NCI-H524 treated with DMSO at 0.1 percent for 48 hours (cell line): ENCODE data around the gene TLE3.
"Not testable (repeated sequence)": the region's sequence is repeated elsewhere in the genome, so short reads cannot be mapped to it uniquely, and the experiment has no call there.

Experiments used
- DNase-seq: peaks from one replicate; lab custom pipeline; 2025; lab: John Stamatoyannopoulos, UW

Gene TLE3

DNA sequence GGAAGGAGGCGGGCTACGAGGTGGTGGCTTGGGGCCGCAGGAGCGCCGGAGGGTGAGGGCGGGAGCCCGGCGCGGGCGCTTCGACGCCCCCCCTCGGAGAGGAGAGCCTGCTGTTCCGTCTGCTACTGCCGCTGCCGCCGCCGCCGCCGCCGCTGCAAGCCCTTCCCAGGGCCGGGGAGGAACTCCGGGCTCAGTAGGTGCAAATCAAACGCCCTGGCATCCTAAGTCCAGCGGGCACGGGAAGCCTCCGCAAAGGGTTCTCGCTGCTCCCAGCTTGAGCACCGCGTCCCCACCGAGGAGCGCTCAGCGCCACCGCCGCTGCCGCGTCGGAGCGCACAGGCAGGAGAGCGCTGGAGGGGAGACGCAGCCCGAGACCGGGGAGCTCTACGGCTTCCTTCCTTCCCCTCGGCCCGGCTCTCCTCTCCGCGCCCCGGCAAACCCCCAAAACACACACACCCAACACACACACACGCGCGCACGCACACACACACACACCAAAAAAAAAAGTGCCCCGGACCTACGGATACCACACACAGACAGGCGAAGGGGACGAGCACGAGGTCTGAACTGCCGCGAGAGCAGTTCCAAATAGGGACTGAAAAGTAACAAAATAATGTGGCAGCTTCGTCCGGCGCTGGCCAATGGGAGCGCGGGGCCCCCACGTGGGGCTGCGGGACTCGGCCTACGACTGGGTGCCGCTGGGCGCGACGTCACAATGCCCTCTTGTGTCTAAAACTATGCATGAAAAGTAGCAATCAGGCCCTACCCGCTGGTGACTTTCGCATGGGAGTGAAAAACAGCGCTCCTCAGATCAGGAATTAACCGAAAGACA lies at the start of gene TLE3:
Gene TLE3 (minus strand): TSS at position 597 of the 832 bp plus-strand sequence. CDS start 1,119 bp downstream, outside the sequence.
- peak; percentile 96 for DNase-seq

DNA sequence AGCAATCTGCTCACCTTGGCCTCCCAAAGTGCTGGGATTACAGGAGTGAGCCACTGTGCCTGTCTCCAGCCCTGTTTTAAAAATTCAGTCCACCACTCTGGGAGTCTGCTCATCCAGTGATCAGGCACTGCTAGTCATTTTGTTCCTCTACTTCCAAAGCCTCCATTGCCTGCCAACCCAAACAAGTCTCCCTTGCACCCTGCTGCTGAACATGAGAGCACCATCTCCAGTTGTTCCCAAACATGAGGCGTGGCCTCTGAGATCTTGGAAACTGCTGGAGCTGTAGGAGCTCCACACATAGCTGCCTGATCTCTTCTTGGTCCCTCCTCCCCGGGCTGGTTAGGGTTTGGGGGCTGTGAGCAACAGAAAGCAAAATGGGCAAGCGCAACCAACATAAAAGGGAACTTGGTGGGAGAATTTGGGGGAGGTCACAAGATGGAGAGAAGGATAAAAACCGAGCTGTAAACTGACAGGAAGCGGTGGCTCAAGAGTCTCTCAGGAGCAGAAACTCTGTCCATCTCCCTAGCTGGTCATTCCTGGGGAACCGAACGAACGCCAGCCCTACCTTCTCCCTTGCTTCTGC lies 49.6 kb upstream of the TLE3 start:
- no peak for DNase-seq

DNA sequence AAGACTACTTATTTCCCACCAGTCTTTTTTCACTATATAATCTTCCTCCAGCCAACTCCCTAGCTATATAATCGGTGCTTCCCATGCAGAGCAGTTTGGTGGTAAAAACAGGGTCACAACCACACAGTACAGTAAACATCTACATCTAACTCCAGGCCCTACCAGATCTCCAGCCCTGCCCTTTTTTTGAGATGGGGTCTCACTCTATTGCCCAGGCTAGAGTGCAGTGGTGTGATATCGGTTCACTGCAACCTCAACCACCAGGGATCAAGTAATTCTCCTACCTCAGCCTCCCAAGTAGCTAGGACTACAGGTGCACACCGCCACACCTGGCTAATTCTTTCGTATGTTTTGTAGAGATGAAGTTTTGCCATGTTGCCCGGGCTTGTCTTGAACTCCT lies 49.1 kb upstream of the TLE3 start:
- no peak for DNase-seq

DNA sequence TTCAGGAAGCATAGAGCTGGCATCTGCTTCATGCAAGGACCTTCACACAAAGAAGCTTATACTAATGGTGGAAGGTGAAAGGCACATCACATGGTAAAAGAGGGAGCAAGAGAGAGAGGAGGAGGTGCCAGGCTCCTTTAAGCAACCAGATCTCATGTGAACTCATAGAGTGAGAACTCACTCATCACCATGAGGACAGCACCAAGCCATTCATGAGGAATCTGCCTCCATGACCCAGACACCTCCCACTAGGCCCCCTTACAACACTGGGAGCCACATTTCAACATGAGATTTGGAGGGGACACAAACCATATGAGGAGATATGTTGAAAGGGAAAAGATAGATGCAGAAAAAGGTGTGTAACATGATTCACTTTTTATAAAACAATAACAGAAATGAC lies 48.4 kb upstream of the TLE3 start:
- no peak for DNase-seq

DNA sequence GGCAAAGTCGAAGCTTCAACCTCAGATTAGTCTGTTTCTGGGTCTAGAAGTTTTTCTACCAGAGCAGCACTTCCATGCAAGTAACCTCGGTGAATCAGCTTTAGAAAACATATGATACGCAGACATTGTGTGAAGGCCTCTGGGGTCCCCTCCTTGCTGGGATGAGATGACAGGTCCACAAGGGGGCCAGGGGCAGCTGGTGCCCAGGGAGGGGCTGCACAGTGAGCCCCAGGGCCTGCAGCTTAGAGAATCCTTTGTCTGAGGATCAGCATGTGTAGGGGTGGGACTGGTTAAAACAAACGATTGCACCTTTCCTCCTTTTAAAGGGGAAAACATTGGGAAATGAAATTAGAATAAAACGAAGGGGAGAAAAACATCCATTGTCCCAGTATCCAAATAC lies 47.5 kb upstream of the TLE3 start:
- DNase-seq: no peak

DNA sequence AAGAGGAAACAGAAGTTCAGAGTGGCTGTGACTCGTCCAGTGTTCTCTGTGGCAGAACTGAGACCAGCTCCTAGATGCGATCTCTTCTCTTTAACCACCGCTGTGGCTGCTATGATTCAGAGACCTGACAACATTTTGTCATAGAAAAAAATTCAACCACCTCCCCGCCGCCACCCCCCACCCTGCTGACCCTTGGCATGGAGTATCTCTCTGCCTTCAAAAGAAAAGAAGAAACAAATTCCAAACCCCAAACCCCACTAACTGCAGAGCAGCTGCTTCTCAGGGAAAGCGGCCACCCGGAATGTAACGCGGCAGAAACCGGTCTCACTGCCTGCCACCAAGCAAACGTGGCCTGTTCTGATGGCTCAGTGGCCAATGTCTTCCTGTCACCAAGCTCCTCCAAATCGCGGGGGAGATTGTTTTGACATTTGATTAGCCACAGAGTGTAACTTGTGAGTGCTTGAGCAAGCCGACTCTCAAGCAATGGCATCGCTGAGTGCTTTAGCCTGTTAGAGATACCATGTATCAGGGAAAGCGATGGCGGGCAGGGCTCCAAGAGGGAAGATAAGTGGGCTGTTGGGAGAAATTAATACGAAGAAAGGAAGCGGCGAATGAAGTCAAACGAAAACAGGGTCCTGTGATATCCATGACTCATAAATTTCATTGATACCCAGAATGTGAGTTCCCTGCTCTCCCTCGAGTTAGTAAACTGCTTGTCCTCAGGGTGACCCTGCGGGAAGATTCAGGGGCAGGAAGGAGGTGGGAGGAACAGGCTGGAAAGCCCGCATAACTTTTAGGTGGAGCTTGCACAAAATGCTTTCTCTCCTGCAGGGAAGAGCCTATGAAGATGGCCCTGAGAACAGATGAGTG lies 44.8 kb upstream of the TLE3 start:
- no peak for DNase-seq

DNA sequence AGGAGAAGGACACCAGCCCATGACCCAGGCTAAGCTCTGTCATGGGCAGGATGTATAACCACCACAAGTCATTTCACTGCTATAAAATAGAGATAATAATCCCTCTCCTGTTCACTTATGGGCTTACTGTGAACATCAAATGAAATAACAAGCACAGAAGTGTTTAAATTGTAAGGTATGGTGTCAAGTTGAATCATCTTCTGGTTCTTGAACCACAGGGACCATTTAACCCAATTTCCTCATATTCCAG lies 44.3 kb upstream of the TLE3 start:
- no peak for DNase-seq

DNA sequence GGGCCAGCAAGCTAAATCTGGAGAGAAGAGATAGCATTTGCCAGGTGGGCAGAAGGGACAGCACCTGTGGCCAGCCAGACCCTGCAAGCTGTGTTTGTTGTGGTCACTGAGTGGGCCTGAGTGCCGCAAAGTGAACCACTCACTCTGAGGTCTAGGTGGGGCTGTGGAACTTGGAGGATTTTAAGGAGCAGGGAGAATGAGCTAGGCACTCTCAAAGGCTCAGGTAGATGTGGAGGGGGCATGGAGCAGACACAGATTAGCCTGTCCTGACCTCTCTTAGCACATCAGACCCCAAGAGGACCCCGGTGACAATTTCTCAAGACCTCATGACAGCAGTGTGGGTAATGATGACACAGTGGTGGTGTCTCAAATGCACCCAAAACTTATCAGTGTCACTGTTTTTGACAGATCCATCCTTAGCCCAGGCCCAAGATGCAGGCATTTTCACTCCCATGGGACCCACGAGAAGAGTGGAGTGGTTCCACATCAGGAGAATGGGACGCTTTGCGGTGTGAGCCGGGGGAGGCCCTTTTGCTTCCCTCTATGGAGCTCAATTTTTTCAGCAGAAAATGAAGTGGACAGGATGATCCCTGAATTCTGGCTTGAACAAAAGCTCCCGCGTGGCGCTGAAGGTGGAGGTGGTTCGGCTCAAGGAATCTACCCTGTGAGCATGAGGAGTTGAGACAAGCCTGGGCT lies 43.8 kb upstream of the TLE3 start:
- DNase-seq: no peak

DNA sequence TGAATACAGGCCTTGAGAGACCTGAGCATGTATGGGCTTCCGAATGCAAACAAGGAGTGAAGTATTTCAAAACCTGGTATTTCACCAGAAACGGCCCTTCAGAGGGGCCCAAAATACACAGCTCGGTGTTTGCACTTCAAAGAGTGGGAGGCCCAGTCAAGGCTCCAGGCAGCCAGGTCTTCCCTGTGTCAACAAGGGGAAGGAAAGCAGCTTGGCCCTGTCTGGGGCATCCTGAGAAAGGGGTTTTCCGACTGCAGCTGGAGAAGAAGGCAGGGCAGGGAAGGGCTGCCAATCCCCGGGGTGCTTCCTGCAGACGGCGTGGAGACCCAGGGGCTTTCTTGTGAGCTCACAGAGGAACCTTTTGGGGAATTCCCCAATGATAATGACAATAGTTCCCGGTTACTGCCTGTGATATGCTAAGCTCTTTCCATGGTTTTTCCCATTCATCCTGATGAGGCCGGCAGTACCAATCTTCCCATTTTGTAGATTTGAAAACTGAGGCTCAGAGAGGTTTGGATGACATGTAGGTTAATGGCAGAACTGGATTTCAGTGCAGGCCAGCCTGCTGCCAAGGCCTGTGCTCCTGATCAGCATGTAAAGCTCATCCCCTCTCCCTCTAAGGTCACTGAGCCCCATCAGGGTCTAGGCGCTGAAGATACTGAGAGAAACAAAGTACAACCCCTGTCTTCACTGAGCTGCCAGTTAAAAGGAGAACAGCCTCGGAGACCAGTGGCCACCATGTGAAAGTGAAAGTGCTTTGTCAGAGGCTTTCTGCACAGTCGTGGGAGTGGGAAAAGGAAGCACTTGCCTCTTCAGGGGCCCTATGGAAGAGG lies 43.0 kb upstream of the TLE3 start:
- no peak for DNase-seq

DNA sequence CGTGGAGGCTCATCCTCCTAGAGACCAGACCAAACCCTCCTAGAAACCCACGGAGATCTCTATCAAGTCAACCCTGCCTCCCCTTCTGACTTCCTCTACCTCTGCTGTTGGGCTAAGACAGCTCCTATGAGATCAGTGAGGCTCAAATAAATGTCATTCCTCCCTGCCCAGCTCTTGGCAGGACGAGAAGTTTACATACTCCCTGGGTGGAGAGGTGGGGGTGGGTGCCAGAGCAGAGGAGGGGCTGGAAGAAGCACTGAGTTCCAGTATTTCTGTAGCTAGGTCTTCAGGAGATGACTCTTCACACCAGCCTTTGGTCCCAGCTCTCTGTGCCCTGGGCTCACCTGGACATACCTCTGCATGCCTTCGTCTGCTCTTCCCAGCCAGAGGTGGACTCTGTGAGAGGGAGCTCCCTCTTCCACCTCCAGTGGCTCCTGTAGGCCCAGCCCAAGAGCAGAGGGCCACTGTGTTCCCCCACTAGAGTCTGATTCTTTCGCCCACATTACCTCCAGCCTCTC lies 42.4 kb upstream of the TLE3 start:
- no peak for DNase-seq

DNA sequence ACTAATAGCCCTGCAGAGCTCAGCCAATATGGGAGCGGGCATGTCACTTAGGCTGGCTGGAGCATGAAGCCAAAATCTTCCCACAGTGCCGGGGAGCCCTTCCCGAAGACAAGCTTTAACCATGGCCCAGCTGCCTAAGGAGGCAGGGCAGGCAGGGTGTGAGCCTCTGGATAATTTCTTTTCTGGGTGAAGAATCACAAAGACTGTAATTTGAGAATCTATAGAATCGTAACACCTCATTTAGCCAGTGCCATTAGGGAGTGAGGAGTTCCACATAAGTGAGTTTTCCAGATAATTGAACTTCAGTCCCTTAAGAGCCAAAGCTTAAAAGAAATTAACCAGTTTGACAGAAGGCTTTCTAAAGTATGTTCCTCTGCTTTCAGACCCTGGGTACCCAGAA lies 40.2 kb upstream of the TLE3 start:
- no peak for DNase-seq

DNA sequence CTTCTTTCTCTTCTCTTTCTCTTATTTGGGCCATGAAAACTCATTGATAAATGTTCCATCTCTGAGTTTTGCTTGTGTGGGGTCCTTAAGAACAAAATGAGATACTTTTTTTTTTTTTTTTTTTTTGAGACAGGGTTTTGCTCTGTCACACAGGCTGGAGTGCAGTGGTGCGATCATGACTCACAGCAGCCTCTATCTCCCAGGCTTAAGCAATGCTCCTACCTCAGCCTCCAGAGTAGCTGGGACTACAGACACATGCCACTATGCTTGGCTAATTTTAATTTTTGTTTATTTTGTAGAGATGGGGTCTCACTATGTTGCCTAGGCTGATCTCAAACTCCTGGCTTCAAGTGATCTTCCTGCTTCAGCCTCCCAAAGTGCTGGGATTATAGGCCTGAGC lies 39.3 kb upstream of the TLE3 start:
- not testable (repeated sequence) for DNase-seq

DNA sequence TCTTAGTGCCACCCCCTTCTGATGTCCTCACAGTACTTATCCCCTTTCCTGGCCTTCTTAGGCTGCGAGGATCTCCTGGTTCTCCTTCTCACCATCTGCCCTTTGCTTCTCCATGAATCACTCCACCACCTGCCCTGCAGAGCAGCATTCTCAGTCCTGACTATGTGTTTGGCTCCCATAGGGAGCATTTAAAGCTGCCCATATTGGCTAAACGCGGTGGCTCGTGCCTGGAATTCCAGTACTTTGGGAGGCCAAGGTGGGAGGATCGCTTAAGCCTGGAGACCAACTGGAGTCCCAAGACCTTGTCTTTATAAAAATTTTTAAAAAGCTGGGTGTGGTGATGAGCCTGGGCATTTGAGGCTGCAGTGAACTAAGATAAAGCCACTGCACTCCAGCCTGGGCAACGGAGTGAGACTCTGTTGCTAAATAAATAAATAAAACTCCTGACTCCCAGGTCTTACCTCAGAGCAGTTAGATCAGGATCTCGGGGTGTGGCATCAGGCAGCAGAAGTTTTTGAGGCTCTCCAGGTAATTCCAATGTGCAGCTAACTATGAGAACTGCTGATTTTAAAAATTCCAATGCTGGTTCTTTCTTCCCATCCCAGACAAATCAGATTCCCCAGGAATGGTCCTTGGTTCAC lies 36.2 kb upstream of the TLE3 start:
- no peak for DNase-seq

DNA sequence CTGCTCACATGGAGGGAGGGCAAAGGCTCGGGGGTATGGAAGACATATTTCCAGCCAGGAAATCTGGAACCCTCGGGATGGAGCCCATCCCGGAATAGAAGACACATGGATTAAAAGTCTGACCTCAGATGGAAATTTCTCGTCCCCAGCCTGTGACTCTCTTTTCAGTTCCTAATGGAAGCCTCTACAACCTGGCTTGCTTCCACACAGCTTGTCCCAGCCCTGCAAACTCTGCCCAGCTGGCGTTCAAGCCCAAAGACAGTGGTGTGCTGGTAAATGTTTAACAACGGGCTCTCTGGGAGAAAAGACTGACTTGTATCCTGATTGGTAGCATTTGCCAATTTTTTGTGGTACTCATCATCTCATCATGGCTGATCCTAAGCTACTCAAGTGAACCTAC lies 35.6 kb upstream of the TLE3 start:
- no peak for DNase-seq

DNA sequence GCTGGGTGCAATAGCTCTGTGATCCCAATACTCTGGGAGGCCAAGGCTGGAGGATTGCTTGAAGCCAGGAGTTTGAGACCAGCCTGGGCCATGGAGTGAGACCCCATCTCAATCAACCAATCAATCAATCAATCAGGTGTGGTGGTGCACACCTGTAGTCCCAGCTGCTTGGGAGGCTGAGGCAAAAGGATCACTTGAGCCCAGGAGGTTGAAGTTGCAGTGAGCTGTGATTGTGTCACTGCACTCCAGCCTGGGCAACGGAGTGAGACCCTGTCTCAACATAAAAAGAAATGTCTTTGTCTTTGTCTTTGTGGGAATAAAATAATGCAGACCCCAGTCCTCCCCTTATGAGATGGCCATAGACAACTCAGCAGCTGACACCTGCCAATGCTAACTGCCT lies 34.9 kb upstream of the TLE3 start:
- no peak for DNase-seq

DNA sequence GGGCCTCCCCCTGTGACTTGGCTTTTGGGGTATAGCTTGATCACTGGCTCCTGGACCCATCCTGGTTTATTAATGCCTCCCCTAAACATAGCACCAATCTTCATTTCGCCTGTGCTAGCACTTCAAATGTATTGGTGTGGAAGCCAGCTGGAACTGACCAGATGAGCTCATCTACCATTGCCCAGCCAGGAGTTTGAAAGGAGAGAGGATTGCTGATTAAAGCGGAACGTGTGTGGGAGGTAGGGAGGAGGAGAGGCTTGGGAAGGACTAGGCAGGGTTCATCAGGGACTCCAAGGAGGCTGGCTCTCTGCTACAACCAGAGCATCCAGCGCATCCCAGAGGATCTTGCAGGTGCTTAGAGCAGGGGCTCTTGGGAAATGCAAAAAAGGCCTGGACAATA lies 34.4 kb upstream of the TLE3 start:
- DNase-seq: no peak

DNA sequence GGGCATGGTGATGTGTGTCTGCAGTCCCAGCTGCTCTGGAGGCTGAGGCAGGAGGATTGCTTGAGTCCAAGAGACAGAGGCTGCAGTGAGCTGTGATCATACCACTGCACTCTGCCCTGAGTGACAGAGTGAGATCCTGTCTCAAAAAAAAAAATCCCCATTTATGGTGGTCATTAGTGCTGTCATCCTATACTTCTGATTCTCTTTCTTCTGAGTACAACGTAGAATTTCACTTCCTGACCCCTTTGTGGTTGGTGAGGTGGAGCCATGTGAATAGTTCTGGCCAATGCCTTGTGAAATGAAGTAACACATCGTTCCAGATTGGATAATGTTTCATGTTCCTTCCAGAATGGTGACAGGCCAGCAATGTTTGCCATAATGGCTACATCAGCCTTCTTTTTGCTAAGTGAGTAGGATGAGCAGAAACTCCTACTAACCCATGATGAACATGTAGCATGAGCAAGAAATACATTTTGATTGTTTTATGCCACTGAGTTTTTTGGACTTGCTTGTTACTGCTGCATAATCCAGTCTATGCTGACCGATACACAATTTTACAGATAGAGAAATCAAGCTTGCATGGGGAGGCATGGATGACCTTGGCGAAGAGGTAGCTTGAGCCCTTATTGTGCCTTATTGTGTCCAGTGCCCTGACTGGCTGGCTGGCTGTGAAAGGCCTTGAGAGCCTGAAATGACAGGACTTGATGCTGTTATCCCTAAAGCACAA lies 30.9 kb upstream of the TLE3 start:
- no peak for DNase-seq

DNA sequence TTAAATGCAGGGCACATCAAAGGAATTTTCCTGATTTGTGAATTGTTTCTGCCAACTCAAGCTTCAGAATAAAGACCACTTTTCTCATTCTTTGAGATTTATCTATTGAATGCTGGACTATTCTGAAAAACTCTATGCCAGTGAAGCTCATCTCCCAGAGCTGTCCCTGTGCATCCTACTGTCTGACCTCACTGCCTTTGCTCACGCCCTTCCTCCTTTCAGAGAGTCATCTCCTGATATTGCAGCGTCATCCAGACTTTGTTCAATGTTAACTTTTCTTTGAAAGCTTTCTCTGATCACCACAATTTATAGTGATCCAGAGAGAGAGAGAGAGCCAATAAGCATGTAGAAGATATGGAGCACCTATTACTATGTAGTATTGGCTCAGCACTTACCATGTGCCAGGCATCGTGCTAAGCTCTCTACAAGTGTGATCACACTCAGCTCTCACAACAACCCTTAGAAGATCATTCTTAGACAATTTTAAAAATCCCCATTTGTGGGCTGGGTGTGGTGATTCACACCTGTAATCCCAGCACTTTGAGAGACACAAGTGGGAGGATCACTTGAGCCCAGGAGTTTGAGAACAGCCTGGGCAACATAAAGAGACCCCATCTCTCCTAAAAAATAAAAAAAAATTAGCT lies 30.2 kb upstream of the TLE3 start:
- no peak for DNase-seq

DNA sequence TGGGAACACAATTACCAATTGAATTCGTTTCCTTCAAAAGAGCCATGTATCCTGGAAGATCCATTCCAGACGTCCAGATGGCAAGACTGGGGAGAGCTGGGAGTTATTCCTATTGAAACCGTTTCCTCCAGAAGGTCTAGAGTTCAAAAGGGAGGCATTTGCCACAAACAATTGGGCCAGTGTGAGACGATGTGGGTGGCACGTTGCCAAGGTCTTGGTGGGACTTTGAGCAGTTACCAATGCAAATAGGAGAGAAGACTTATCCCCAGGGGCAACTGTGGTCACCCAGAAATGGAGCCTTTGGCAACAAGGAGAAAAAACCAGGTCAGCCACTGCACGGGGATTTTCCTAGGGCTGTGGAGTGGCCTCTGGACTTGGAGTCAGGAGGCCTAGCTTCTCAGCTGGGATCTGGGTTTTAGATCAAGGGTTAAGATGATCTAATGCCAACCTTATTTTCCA lies 29.6 kb upstream of the TLE3 start:
- DNase-seq: peak; percentile 40

DNA sequence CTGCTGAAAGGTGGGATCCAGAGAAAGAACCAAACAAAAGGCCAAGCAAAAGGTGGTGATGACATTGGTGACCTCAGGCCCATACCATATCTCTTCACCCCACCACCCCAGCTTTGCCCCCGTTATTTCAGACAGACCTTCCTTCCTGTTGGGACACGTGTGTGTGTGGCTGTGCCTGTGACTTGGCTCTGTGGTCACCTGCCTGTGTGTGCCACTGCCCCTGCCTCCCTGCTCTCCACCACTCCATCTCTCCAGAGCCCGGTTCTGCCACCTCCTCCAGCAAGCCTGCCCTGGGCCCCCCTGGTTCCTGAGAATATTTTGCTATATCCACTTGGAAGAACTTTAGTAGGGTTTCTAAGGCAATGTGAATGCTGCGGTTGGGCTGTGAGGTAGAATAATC lies 28.6 kb upstream of the TLE3 start:
- no peak for DNase-seq
